HepG2 (cell line): ENCODE results near the gene ANTXRL. TPM values are rescaled to one million over a fixed set of nuclear protein-coding genes. Genes with fewer than 3 reads are reported as not detected.

Experiments
- ATAC-seq: fragments of 200-7000 bp; cut with Tn5 transposase; 3 replicates; pipeline ENCODE4 v1.9.1; 2020; ENCODE audit warnings: mild to moderate bottlenecking, moderate library complexity
- BruUV-seq: library from RNA; stranded (reverse); fragments of 400-500 nt; replicated peaks from 2 replicates; lab custom pipeline; 2021; lab: Mats Ljungman, UMichigan
- CTCF ChIA-PET: fragments of 300-600 bp; formaldehyde crosslinking; extraction: SDS; loops from one replicate; lab custom pipeline; 2021; ENCODE audit warnings: low total read pairs, inconsistent platforms, low intra/inter-chr PET ratio; lab: Yijun Ruan, JAX
- POLR2A ChIA-PET: fragments of 350-600 bp; sonication (Branson Sonifier 250); formaldehyde crosslinking; loops from one replicate; lab custom pipeline; 2020; ENCODE audit warnings: antibody characterized with exemption, inconsistent platforms; lab: Yijun Ruan, JAX
- DNase-seq: peaks from one replicate; pipeline ENCODE4 v3.0.0-alpha.2; 2015; ENCODE audit warnings: low spot score
- FAIRE-seq: peaks from 3 replicates; lab custom pipeline; 2011; peaks lifted over from hg19 to GRCh38; lab: Jason Lieb, UNC
- H2AFZ ChIP-seq: one replicate; pipeline ENCODE4 v1.6.1; 2011; ENCODE audit warnings: low read length, inconsistent platforms
- H3K27ac ChIP-seq: fragments of 300-600 bp; 3 replicates; pipeline ENCODE4 v1.8.0; 2011; ENCODE audit warnings: mixed run types, mild to moderate bottlenecking, mixed read lengths, low read length, inconsistent platforms; ENCODE audit not compliant: insufficient read depth; ENCODE audit errors: extremely low read length
- H3K27me3 ChIP-seq, 2 experiments: fragments of 200-600 bp in 1 of 2; 2 replicates in 1 of 2; 3 replicates in 1 of 2; pipeline versions ENCODE4 v1.6.0 to v1.8.0; 2011; ENCODE audit warnings: low read length in 2 of 2, mild to moderate bottlenecking in 2 of 2, moderate library complexity in 2 of 2, inconsistent platforms in 1 of 2; ENCODE audit not compliant: insufficient read depth in 2 of 2, control insufficient read depth in 1 of 2
- H3K36me3 ChIP-seq, 2 experiments: fragments of 200-600 bp in 1 of 2; replicated peaks in 1 of 2; 2 replicates in 1 of 2; 3 replicates in 1 of 2; pipeline versions ENCODE4 v1.5.1 to v1.8.0; 2011; ENCODE audit warnings: low read length in 2 of 2, inconsistent platforms in 1 of 2; ENCODE audit not compliant: insufficient read depth in 2 of 2, control insufficient read depth in 1 of 2
- H3K4me1 ChIP-seq: 2 replicates; pipeline ENCODE4 v1.5.1; 2012; ENCODE audit warnings: low read length, inconsistent platforms; ENCODE audit not compliant: insufficient read depth
- H3K4me2 ChIP-seq: 2 replicates; pipeline ENCODE4 v1.6.0; 2011; ENCODE audit warnings: low read depth, low read length, inconsistent platforms
- H3K4me3 ChIP-seq, 3 experiments: fragments of 200-600 bp in 1 of 3; sonication (generic), shearing (Covaris generic) in 1 of 3; replicated peaks in 1 of 3; 2 replicates each; pipeline ENCODE4 v1.5.1; 2011 to 2016; ENCODE audit warnings: low read length in 3 of 3, inconsistent platforms in 2 of 3, low read depth in 2 of 3, mild to moderate bottlenecking in 2 of 3, control low read depth in 1 of 3, mixed read lengths in 1 of 3; ENCODE audit not compliant: insufficient read depth in 1 of 3
- H3K79me2 ChIP-seq: one replicate; pipeline ENCODE4 v1.6.1; 2011; ENCODE audit warnings: low read length, inconsistent platforms; ENCODE audit not compliant: insufficient read depth
- H3K9ac ChIP-seq: 2 replicates; pipeline ENCODE4 v1.6.0; 2011; ENCODE audit warnings: mild to moderate bottlenecking, low read depth, low read length, inconsistent platforms; ENCODE audit not compliant: insufficient read depth
- H3K9me3 ChIP-seq: 2 replicates; pipeline ENCODE4 v1.5.1; 2012; ENCODE audit warnings: mild to moderate bottlenecking, low read length
- H4K20me1 ChIP-seq: 2 replicates; pipeline ENCODE4 v1.6.0; 2011; ENCODE audit warnings: inconsistent platforms, mild to moderate bottlenecking, low read length, moderate library complexity; ENCODE audit not compliant: insufficient read depth
- BORCS8-MEF2B ChIP-seq: sonication (generic); formaldehyde crosslinking; IDR thresholded peaks from 2 replicates; pipeline ENCODE4 v1.8.0; 2022; ENCODE audit warnings: mild to moderate bottlenecking, missing genetic modification reagents
- KDM3A ChIP-seq: IDR thresholded peaks from 2 replicates; pipeline ENCODE4 v1.6.1; 2018; ENCODE audit warnings: low read depth, missing compliant biosample characterization
- POLR2AphosphoS5 ChIP-seq: IDR thresholded peaks from 2 replicates; pipeline ENCODE4 v1.6.1; 2012; ENCODE audit warnings: low read depth, low read length
- SALL1 ChIP-seq: sonication (generic); formaldehyde crosslinking; IDR thresholded peaks from 2 replicates; pipeline ENCODE4 v1.8.0; 2022; ENCODE audit warnings: mild to moderate bottlenecking, missing genetic modification reagents
- SAP130 ChIP-seq: IDR thresholded peaks from 2 replicates; pipeline ENCODE4 v1.6.1; 2016; ENCODE audit warnings: low read depth
- SMC3 ChIP-seq: IDR thresholded peaks from 2 replicates; pipeline ENCODE4 v1.6.1; 2011; ENCODE audit warnings: low read length, improper control_type of control experiment
- STAG1 ChIP-seq: sonication (generic); formaldehyde crosslinking; IDR thresholded peaks from 2 replicates; pipeline ENCODE4 v1.4.0; 2020; ENCODE audit warnings: missing genetic modification reagents
- THAP11 ChIP-seq: IDR thresholded peaks from 2 replicates; pipeline ENCODE4 v1.6.1; 2016; ENCODE audit warnings: missing biosample characterization, missing genetic modification reagents
- XRCC5 ChIP-seq: fragments of 200-400 bp; formaldehyde crosslinking; optimal IDR thresholded peaks from 2 replicates; pipeline ENCODE3; 2017; ENCODE audit warnings: mild to moderate bottlenecking, low read length
- ZNF232 ChIP-seq: sonication (generic); formaldehyde crosslinking; IDR thresholded peaks from 2 replicates; pipeline ENCODE4 v1.4.0; 2020; ENCODE audit warnings: missing genetic modification reagents, borderline replicate concordance
- WGBS: methylation state at CpG from one replicate; pipeline ENCODE4 v1.1.6; 2017; ENCODE audit warnings: low lambda C conversion rate; 5-methylcytosine and 5-hydroxymethylcytosine counted together
- in situ Hi-C: cut with HindIII; loops from 2 replicates; pipeline ENCODE4 v1.10.0; 2017; ENCODE audit warnings: low pct_unique_long_range_greater_than_20kb; ENCODE audit not compliant: extremely low pct_ligation_motif_present
- intact Hi-C: fragments of 100-400 bp; cut with micrococcal nuclease; formaldehyde crosslinking; loops from one replicate; pipeline ENCODE4 v1.10.0; 2022; ENCODE audit not compliant: unreplicated experiment
- polyA plus RNA-seq, 8 experiments: library from polyadenylated mRNA; depleted of rRNA in 3 of 8; stranded (reverse) in 7 of 8; unstranded in 1 of 8; fragments of >200 nt; fragmentation: Illumina TruSeq in 4 of 8; extraction: Trizol in 4 of 8; gene quantifications; 2 replicates each; pipeline versions ENCODE4 v1.2.1 to v1.2.3, GENCODE V29; 2011 to 2016; ENCODE audit warnings: low read depth in 4 of 8, missing spikeins in 1 of 8, mixed read lengths in 1 of 8; ENCODE audit not compliant: insufficient read depth in 1 of 8
- total RNA-seq, 5 experiments: library from RNA; depleted of rRNA; stranded (reverse); fragments of >200 nt; fragmentation: Illumina TruSeq; extraction: Trizol; gene quantifications; 2 replicates each; pipeline ENCODE4 v1.2.3, GENCODE V29; 2016; ENCODE audit warnings: low read depth in 1 of 5
- TF ChIP-seq, protein P1 (sequence below): sonication (generic); formaldehyde crosslinking; IDR thresholded peaks from 2 replicates; pipeline ENCODE4 v1.5.0; 2020; ENCODE audit warnings: mild to moderate bottlenecking, missing genetic modification reagents, moderate library complexity
- TF ChIP-seq, protein P2 (sequence below): fragments of 450-650 bp; IDR thresholded peaks from 2 replicates; pipeline ENCODE4 v1.6.1; 2016
- TF ChIP-seq, protein P3 (sequence below): sonication (generic); formaldehyde crosslinking; IDR thresholded peaks from 2 replicates; pipeline ENCODE4 v1.8.0; 2022; ENCODE audit warnings: missing genetic modification reagents, low read depth, mild to moderate bottlenecking, borderline replicate concordance
- TF ChIP-seq, protein P4 (sequence below): sonication (generic); formaldehyde crosslinking; IDR thresholded peaks from 2 replicates; pipeline ENCODE4 v1.4.0; 2020; ENCODE audit warnings: missing genetic modification reagents
- TF ChIP-seq, protein P5 (sequence below): sonication (generic); formaldehyde crosslinking; IDR thresholded peaks from 2 replicates; pipeline ENCODE4 v1.4.0; 2020; ENCODE audit warnings: missing genetic modification reagents

Gene ANTXRL
- total and polyA plus RNA-seq, 2 of the 13 experiments (the other 11 are each of a cell fraction or from before 2014, with no cell fraction given), result not detected

DNA sequence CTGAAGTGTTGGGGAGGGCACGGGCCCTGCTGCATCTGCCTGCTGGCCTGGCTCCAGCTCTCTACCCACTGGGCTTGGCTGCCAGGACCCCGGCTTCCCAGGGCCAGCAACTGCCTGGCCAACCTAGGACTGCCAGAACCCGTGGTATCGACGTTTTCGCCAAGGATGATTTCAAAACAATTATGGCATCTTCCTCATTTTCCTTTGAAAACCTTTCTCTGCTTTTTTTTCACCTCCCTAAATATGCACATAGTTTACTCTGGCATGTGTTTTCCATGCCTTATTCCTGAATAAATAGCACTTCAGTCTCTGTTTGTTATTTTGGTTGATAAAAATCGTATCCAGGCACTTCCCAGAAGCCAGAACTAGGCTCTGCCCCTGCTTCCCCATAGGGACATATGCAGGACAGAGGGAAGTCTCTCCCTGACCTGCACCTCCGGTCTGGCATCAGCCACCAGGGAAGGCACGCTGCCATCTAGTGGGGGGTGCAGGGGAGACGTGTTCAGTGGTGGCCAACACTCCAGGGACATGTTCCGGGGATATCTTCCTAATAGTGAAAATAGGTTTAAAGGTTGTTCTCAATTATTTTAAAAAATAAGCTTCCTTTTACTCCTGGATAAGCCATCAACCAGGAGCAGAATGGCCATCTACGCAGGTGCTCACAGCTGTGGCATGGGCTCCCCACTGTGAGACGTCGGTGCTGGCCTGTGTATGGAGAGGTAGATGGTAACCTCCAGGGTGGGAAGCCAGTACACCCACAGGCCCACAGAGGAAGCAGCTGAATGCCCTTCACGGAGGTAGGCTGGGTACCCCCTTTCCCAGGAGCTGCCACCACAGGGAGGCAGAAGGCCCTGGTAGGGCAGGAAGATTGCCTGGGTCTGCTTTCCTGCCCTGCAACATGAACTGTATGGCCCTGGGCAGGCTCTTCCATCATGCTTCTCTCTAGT lies 30.7 kb upstream of the ANTXRL start:
- Histone ChIP-seq H4K20me1 (no peaks in the 10 kb centered on the region), H3K27me3 (peaks cover 2 to 29% of the 10 kb centered on the region in 2 experiments; a peak in 3 of 5 replicates), H3K79me2 (no peaks in the 10 kb centered on the region), H3K9ac (no peak overlapping the region), H3K36me3 (no peaks in the 10 kb centered on the region), H3K4me3 (no peak overlapping the region), H3K4me2 (peak overlapping the region; percentile 20; the same call in 1 of the 2 replicates), H3K9me3 (no peaks in the 10 kb centered on the region), H3K27ac (no peak overlapping the region), H2AFZ (no peak overlapping the region), H3K4me1 (no peaks in the 10 kb centered on the region)
- POLR2A ChIA-PET, result no interaction called here
- in situ Hi-C loops (no loop called here), intact Hi-C loops (no loop called here)
- BruUV-seq, result no TSS peak
- DNase-seq, result peak; percentile 43
- FAIRE-seq, result no peak
- CTCF ChIA-PET, result interaction anchor here (0.7 to 0.8 kb wide), 3 partner anchors 27 to 28 kb away, joined by 3 to 4 read pairs (median 3); no protein-coding TSS in a partner anchor
- peak; percentile 97 for ATAC-seq
- WGBS, result 22% methylated on average over 15 of the region's 15 CpGs
- TF ChIP-seq, protein P1, sequence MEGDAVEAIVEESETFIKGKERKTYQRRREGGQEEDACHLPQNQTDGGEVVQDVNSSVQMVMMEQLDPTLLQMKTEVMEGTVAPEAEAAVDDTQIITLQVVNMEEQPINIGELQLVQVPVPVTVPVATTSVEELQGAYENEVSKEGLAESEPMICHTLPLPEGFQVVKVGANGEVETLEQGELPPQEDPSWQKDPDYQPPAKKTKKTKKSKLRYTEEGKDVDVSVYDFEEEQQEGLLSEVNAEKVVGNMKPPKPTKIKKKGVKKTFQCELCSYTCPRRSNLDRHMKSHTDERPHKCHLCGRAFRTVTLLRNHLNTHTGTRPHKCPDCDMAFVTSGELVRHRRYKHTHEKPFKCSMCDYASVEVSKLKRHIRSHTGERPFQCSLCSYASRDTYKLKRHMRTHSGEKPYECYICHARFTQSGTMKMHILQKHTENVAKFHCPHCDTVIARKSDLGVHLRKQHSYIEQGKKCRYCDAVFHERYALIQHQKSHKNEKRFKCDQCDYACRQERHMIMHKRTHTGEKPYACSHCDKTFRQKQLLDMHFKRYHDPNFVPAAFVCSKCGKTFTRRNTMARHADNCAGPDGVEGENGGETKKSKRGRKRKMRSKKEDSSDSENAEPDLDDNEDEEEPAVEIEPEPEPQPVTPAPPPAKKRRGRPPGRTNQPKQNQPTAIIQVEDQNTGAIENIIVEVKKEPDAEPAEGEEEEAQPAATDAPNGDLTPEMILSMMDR (CRISPR knock-in tag), result peak; percentile 81
- TF ChIP-seq, protein P2, sequence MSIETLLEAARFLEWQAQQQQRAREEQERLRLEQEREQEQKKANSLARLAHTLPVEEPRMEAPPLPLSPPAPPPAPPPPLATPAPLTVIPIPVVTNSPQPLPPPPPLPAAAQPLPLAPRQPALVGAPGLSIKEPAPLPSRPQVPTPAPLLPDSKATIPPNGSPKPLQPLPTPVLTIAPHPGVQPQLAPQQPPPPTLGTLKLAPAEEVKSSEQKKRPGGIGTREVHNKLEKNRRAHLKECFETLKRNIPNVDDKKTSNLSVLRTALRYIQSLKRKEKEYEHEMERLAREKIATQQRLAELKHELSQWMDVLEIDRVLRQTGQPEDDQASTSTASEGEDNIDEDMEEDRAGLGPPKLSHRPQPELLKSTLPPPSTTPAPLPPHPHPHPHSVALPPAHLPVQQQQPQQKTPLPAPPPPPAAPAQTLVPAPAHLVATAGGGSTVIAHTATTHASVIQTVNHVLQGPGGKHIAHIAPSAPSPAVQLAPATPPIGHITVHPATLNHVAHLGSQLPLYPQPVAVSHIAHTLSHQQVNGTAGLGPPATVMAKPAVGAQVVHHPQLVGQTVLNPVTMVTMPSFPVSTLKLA, result no peak
- TF ChIP-seq, protein P3, sequence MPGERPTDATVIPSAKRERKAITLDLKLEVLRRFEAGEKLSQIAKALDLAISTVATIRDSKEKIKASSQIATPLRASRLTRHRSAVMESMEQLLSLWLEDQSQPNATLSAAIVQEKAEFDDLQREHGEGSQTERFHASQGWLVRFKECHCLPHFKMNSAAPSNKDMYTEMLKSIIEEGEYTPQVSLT, result no peak
- TF ChIP-seq KDM3A (CRISPR knock-in tag), result no peak
- TF ChIP-seq ZNF232 (CRISPR knock-in tag), result no peak
- peak; percentile 79 for TF ChIP-seq STAG1 (CRISPR knock-in tag)
- TF ChIP-seq POLR2AphosphoS5, result no peak
- TF ChIP-seq, protein P4, sequence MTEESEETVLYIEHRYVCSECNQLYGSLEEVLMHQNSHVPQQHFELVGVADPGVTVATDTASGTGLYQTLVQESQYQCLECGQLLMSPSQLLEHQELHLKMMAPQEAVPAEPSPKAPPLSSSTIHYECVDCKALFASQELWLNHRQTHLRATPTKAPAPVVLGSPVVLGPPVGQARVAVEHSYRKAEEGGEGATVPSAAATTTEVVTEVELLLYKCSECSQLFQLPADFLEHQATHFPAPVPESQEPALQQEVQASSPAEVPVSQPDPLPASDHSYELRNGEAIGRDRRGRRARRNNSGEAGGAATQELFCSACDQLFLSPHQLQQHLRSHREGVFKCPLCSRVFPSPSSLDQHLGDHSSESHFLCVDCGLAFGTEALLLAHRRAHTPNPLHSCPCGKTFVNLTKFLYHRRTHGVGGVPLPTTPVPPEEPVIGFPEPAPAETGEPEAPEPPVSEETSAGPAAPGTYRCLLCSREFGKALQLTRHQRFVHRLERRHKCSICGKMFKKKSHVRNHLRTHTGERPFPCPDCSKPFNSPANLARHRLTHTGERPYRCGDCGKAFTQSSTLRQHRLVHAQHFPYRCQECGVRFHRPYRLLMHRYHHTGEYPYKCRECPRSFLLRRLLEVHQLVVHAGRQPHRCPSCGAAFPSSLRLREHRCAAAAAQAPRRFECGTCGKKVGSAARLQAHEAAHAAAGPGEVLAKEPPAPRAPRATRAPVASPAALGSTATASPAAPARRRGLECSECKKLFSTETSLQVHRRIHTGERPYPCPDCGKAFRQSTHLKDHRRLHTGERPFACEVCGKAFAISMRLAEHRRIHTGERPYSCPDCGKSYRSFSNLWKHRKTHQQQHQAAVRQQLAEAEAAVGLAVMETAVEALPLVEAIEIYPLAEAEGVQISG (CRISPR knock-in tag), result 0 out of 2 replicates have a peak, but pooled peaks have one; percentile 26
- TF ChIP-seq XRCC5, result peak; percentile 54
- TF ChIP-seq SMC3, result peak; percentile 43; the same call in 1 of the 2 replicates
- peak; percentile 35 for TF ChIP-seq SAP130
- TF ChIP-seq BORCS8-MEF2B (CRISPR knock-in tag), result 0 out of 2 replicates have a peak, but pooled peaks have one; percentile 22
- TF ChIP-seq, protein P5, sequence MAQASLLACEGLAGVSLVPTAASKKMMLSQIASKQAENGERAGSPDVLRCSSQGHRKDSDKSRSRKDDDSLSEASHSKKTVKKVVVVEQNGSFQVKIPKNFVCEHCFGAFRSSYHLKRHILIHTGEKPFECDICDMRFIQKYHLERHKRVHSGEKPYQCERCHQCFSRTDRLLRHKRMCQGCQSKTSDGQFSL (CRISPR knock-in tag), result peak; percentile 56; the same call in 1 of the 2 replicates
- 0 out of 2 replicates have a peak, but pooled peaks have one; percentile 20 for TF ChIP-seq SALL1 (CRISPR knock-in tag)
- TF ChIP-seq THAP11 (CRISPR knock-in tag), result 0 out of 2 replicates have a peak, but pooled peaks have one; percentile 19
